ENCODE data around the gene SIPA1L3. TPM values are rescaled to one million over a fixed set of nuclear protein-coding genes. Genes with fewer than 3 reads are reported as not detected.

Gene SIPA1L3
- total RNA-seq, 1 experiment from 2014 or later = 19.9 TPM

GRCh38 chr19:37999309-38000213 is 92.6 kb downstream of the SIPA1L3 start:
- ChIA-PET POLR2A (ENCODE audit: low non-redundant PET) (no interaction called here), CTCF (no interaction called here)
- Histone ChIP-seq H3K36me3 (ENCODE audit: insufficient read depth, low read length, poor library complexity, severe bottlenecking) (no peaks in the 10 kb centered on the region), H3K4me3 (ENCODE audit: low read depth, low read length, poor library complexity, severe bottlenecking) (no peak overlapping the region), H3K9me3 (ENCODE audit: low read depth, low read length, poor library complexity, severe bottlenecking) (no peaks in the 10 kb centered on the region), H3K27ac (ENCODE audit: low read depth, low read length, poor library complexity, severe bottlenecking) (no peak overlapping the region), H3K27me3 (replicated peaks; ENCODE audit: insufficient read depth, low read depth, low read length, poor library complexity) (no peaks in the 10 kb centered on the region), H3K4me1 (ENCODE audit: insufficient read depth, low read length, poor library complexity, severe bottlenecking) (peaks cover 13% of the 10 kb centered on the region)
- intact Hi-C loops (cut with micrococcal nuclease; ENCODE audit: unreplicated experiment) = loop anchor here (5.0 kb wide), 1 partner anchor 92 kb away; the partner anchor contains the start of genes SIPA1L3 and WDR87
- BruUV-seq (replicated peaks) = no TSS peak
- DNase-seq (ENCODE audit: low spot score) = no peak
- TF ChIP-seq CTCF (conservative IDR thresholded peaks at IDR 0.05; ENCODE audit: low read depth, low read length) = no peak
- TF ChIP-seq EZH2 (IDR thresholded peaks at IDR 0.05; ENCODE audit: borderline replicate concordance, low read depth, low read length, poor library complexity, severe bottlenecking) = no peak

- TF ChIP-seq EZH2 (IDR thresholded peaks at IDR 0.05; ENCODE audit: borderline replicate concordance, low read depth, low read length, poor library complexity, severe bottlenecking) = no peak
- no peak for TF ChIP-seq CTCF (conservative IDR thresholded peaks at IDR 0.05; ENCODE audit: low read depth, low read length)
- POLR2A ChIA-PET (ENCODE audit: low non-redundant PET) = interaction anchor here (0.5 kb wide), 1 partner anchor 40 kb away, joined by 6 read pairs; no protein-coding TSS in a partner anchor
- Histone ChIP-seq H3K36me3 (ENCODE audit: insufficient read depth, low read length, poor library complexity, severe bottlenecking) (no peaks in the 10 kb centered on the region), H3K27me3 (replicated peaks; ENCODE audit: insufficient read depth, low read depth, low read length, poor library complexity) (no peaks in the 10 kb centered on the region), H3K4me3 (ENCODE audit: low read depth, low read length, poor library complexity, severe bottlenecking) (no peak overlapping the region), H3K9me3 (ENCODE audit: low read depth, low read length, poor library complexity, severe bottlenecking) (no peaks in the 10 kb centered on the region), H3K27ac (ENCODE audit: low read depth, low read length, poor library complexity, severe bottlenecking) (no peak overlapping the region), H3K4me1 (ENCODE audit: insufficient read depth, low read length, poor library complexity, severe bottlenecking) (peaks cover 22% of the 10 kb centered on the region)
- intact Hi-C loops (cut with micrococcal nuclease; ENCODE audit: unreplicated experiment) = loop anchor here (5.0 kb wide), 1 partner anchor 94 kb away; the partner anchor contains the start of genes SIPA1L3 and WDR87
- no peak for DNase-seq (ENCODE audit: low spot score)
- no TSS peak for BruUV-seq (replicated peaks)
- CTCF ChIA-PET = interaction anchor here (0.7 kb wide), 1 partner anchor 16 kb away, joined by 5 read pairs; no protein-coding TSS in a partner anchor
Observed at GRCh38 chr19:38001158-38001781, 94.3 kb downstream of the SIPA1L3 start.

GRCh38 chr19:38003438-38004185 is 96.6 kb downstream of the SIPA1L3 start:
- intact Hi-C loops (cut with micrococcal nuclease; ENCODE audit: unreplicated experiment) = loop anchor here (5.0 kb wide), 1 partner anchor 96 kb away; the partner anchor contains the start of genes SIPA1L3 and WDR87

More at GRCh38 chr19:38003438-38004185, 96.6 kb downstream of the SIPA1L3 start:
- ChIA-PET CTCF (interaction anchor here (0.6 to 0.8 kb wide), 2 partner anchors 96 to 359 kb away, joined by 3 to 10 read pairs; no protein-coding TSS in a partner anchor), POLR2A (ENCODE audit: low non-redundant PET) (interaction anchor here (0.6 kb wide), 1 partner anchor 1067 kb away, joined by 3 read pairs; no protein-coding TSS in a partner anchor)
- Histone ChIP-seq H3K9me3 (ENCODE audit: low read depth, low read length, poor library complexity, severe bottlenecking) (no peaks in the 10 kb centered on the region), H3K36me3 (ENCODE audit: insufficient read depth, low read length, poor library complexity, severe bottlenecking) (no peaks in the 10 kb centered on the region), H3K27me3 (replicated peaks; ENCODE audit: insufficient read depth, low read depth, low read length, poor library complexity) (no peaks in the 10 kb centered on the region), H3K4me3 (ENCODE audit: low read depth, low read length, poor library complexity, severe bottlenecking) (peak overlapping the region; percentile 43), H3K4me1 (ENCODE audit: insufficient read depth, low read length, poor library complexity, severe bottlenecking) (peaks cover 22% of the 10 kb centered on the region), H3K27ac (ENCODE audit: low read depth, low read length, poor library complexity, severe bottlenecking) (peak overlapping the region; percentile 90)
- TF ChIP-seq EZH2 (IDR thresholded peaks at IDR 0.05; ENCODE audit: borderline replicate concordance, low read depth, low read length, poor library complexity, severe bottlenecking) (no peak), CTCF (conservative IDR thresholded peaks at IDR 0.05; ENCODE audit: low read depth, low read length) (no peak)
- BruUV-seq (replicated peaks) = TSS peak; percentile 56
- peak; percentile 89 for DNase-seq (ENCODE audit: low spot score)

All from A673 (cell line).